H1 (cell line): ENCODE measurements around the gene PLXNA4. TPM values are rescaled to one million over a fixed set of nuclear protein-coding genes. Genes with fewer than 3 reads are reported as not detected.

Source experiments
- CTCF ChIA-PET: fragments of 300-600 bp; sonication (Branson Sonifier 250); formaldehyde crosslinking; loops from one replicate; lab custom pipeline; 2021; ENCODE audit not compliant: partially characterized antibody; lab: Charles Lee
- POLR2A ChIA-PET: fragments of 300-600 bp; sonication (Branson Sonifier 250); formaldehyde crosslinking; loops from one replicate; lab custom pipeline; 2021; ENCODE audit warnings: inconsistent platforms; ENCODE audit not compliant: partially characterized antibody; lab: Charles Lee
- DNase-seq, 2 experiments: peaks; one replicate each; pipeline versions ENCODE4 v3.0.0 to v3.0.0-alpha.2; 2010 to 2022; ENCODE audit warnings: low spot score in 2 of 2, low read depth in 1 of 2, mixed read lengths in 1 of 2
- FAIRE-seq: peaks from 2 replicates; lab custom pipeline; 2011; peaks lifted over from hg19 to GRCh38; lab: Jason Lieb, UNC
- H2AFZ ChIP-seq: 2 replicates; pipeline ENCODE4 v1.8.1; 2012; ENCODE audit warnings: low read length, inconsistent platforms
- H2AK5ac ChIP-seq: 2 replicates; pipeline ENCODE4 v1.6.1; 2013; ENCODE audit warnings: low read depth, low read length
- H2BK120ac ChIP-seq: replicated peaks from 2 replicates; pipeline ENCODE3; 2013; ENCODE audit warnings: low read depth, low read length, inconsistent platforms
- H2BK12ac ChIP-seq: 2 replicates; pipeline ENCODE4 v1.6.1; 2013; ENCODE audit warnings: low read depth, low read length
- H2BK15ac ChIP-seq: 2 replicates; pipeline ENCODE4 v1.6.1; 2013; ENCODE audit warnings: low read length
- H2BK20ac ChIP-seq: 2 replicates; pipeline ENCODE4 v1.6.1; 2013; ENCODE audit warnings: low read length
- H2BK5ac ChIP-seq: 2 replicates; pipeline ENCODE4 v1.6.1; 2013; ENCODE audit warnings: low read depth, low read length
- H3K14ac ChIP-seq: 2 replicates; pipeline ENCODE4 v1.6.1; 2013; ENCODE audit warnings: inconsistent platforms; ENCODE audit not compliant: insufficient read length
- H3K18ac ChIP-seq: 2 replicates; pipeline ENCODE4 v1.6.1; 2013; ENCODE audit warnings: low read length; ENCODE audit errors: extremely low read depth
- H3K23ac ChIP-seq: 2 replicates; pipeline ENCODE4 v1.6.1; 2013; ENCODE audit warnings: inconsistent platforms; ENCODE audit not compliant: insufficient read length
- H3K23me2 ChIP-seq: 2 replicates; pipeline ENCODE4 v1.6.1; 2013; ENCODE audit warnings: low read depth, low read length
- H3K27ac ChIP-seq: 2 replicates; pipeline ENCODE4 v1.6.1; 2011; ENCODE audit warnings: low read depth, low read length, inconsistent platforms
- H3K27me3 ChIP-seq, 4 experiments: replicated peaks in 1 of 4; 1 replicate in 1 of 4; 2 replicates in 3 of 4; pipeline versions ENCODE4 v1.6.1 to v1.8.1; 2011 to 2013; ENCODE audit warnings: low read length in 3 of 4, mild to moderate bottlenecking in 3 of 4, inconsistent platforms in 2 of 4, mixed read lengths in 2 of 4, moderate library complexity in 1 of 4; ENCODE audit not compliant: control insufficient read depth in 3 of 4, insufficient read depth in 3 of 4; ENCODE audit errors: extremely low read depth in 1 of 4
- H3K36me3 ChIP-seq, 4 experiments: 2 replicates each; pipeline versions ENCODE4 v1.6.1 to v1.8.1; 2011 to 2013; ENCODE audit warnings: mild to moderate bottlenecking in 4 of 4, low read length in 3 of 4, moderate library complexity in 2 of 4, control low read depth in 1 of 4, inconsistent platforms in 1 of 4; ENCODE audit not compliant: insufficient read depth in 4 of 4, control insufficient read depth in 2 of 4
- H3K4ac ChIP-seq: replicated peaks from 2 replicates; pipeline ENCODE3; 2013; ENCODE audit warnings: low read length, low read depth, mixed read lengths, inconsistent platforms; ENCODE audit not compliant: insufficient read length
- H3K4me1 ChIP-seq, 4 experiments: replicated peaks in 1 of 4; 1 replicate in 1 of 4; 2 replicates in 3 of 4; pipeline versions ENCODE4 v1.6.1 to v1.8.1; 2011 to 2013; ENCODE audit warnings: low read length in 3 of 4, inconsistent platforms in 2 of 4, mixed read lengths in 1 of 4; ENCODE audit not compliant: insufficient read depth in 4 of 4, control insufficient read depth in 3 of 4
- H3K4me2 ChIP-seq, 2 experiments: 2 replicates each; pipeline versions ENCODE4 v1.6.1 to v1.8.1; 2011 to 2013; ENCODE audit warnings: low read depth in 2 of 2, low read length in 2 of 2, control low read depth in 1 of 2, inconsistent platforms in 1 of 2, mild to moderate bottlenecking in 1 of 2; ENCODE audit not compliant: insufficient read depth in 1 of 2
- H3K4me3 ChIP-seq, 4 experiments: fragments of 200-600, 300-600 bp in 1 of 4; sonication (generic), shearing (Covaris generic), sonication (Bioruptor Twin) in 1 of 4; 2 replicates each; pipeline versions ENCODE4 v1.5.1 to v1.8.1; 2011 to 2016; ENCODE audit warnings: low read length in 4 of 4, low read depth in 3 of 4, control low read depth in 2 of 4, inconsistent platforms in 2 of 4, mild to moderate bottlenecking in 2 of 4, mixed read lengths in 1 of 4, moderate library complexity in 1 of 4; ENCODE audit not compliant: insufficient read depth in 2 of 4; ENCODE audit errors: extremely low read depth in 1 of 4
- H3K56ac ChIP-seq: replicated peaks from 2 replicates; pipeline ENCODE3; 2013; ENCODE audit warnings: low read depth, mild to moderate bottlenecking, mixed read lengths, low read length, inconsistent platforms; ENCODE audit not compliant: insufficient read length
- H3K79me1 ChIP-seq: 2 replicates; pipeline ENCODE4 v1.6.1; 2013; ENCODE audit warnings: low read depth, low read length, control low read depth
- H3K79me2 ChIP-seq, 2 experiments: 2 replicates each; pipeline versions ENCODE4 v1.6.1 to v1.8.1; 2012 to 2013; ENCODE audit warnings: low read length in 2 of 2, mild to moderate bottlenecking in 2 of 2, inconsistent platforms in 1 of 2; ENCODE audit not compliant: insufficient read depth in 2 of 2, control insufficient read depth in 1 of 2
- H3K9ac ChIP-seq, 4 experiments: replicated peaks in 1 of 4; 1 replicate in 1 of 4; 2 replicates in 3 of 4; pipeline versions ENCODE4 v1.6.1 to v1.8.1; 2011 to 2013; ENCODE audit warnings: low read depth in 3 of 4, low read length in 3 of 4, control low read depth in 2 of 4, mild to moderate bottlenecking in 2 of 4, moderate library complexity in 2 of 4, inconsistent platforms in 1 of 4; ENCODE audit errors: extremely low read depth in 1 of 4
- H3K9me3 ChIP-seq, 2 experiments: 2 replicates each; pipeline versions ENCODE4 v1.6.1 to v1.8.1; 2012 to 2013; ENCODE audit warnings: mild to moderate bottlenecking in 2 of 2, moderate library complexity in 2 of 2, control low read depth in 1 of 2, inconsistent platforms in 1 of 2, low read depth in 1 of 2, low read length in 1 of 2, mixed read lengths in 1 of 2; ENCODE audit not compliant: insufficient read depth in 2 of 2
- H4K20me1 ChIP-seq, 2 experiments: replicated peaks in 1 of 2; 2 replicates each; pipeline versions ENCODE3 to v1.8.1; 2011 to 2013; ENCODE audit warnings: inconsistent platforms in 2 of 2, low read length in 2 of 2, mild to moderate bottlenecking in 1 of 2; ENCODE audit not compliant: insufficient read depth in 2 of 2, control insufficient read depth in 1 of 2
- H4K5ac ChIP-seq: 2 replicates; pipeline ENCODE4 v1.6.1; 2013; ENCODE audit warnings: low read length, low read depth, mixed read lengths, inconsistent platforms; ENCODE audit not compliant: insufficient read length
- H4K8ac ChIP-seq: 2 replicates; pipeline ENCODE4 v1.8.0; 2013; ENCODE audit warnings: mild to moderate bottlenecking, moderate library complexity, low read length, inconsistent platforms; ENCODE audit not compliant: insufficient read depth; ENCODE audit errors: extremely low read depth
- H4K91ac ChIP-seq: replicated peaks from 2 replicates; pipeline ENCODE3; 2013; ENCODE audit warnings: low read length, mixed read lengths, inconsistent platforms; ENCODE audit not compliant: insufficient read length
- BACH1 ChIP-seq: IDR thresholded peaks from 2 replicates; pipeline ENCODE4 v1.6.1; 2012; ENCODE audit warnings: low read length, improper control_type of control experiment
- CBX8 ChIP-seq: fragments of 300-800, 300-1000 bp; sonication (generic); IDR thresholded peaks from 2 replicates; pipeline ENCODE4 v1.7.1; 2016; ENCODE audit warnings: low read depth, low read length, borderline replicate concordance
- CREB1 ChIP-seq: IDR thresholded peaks from 2 replicates; pipeline ENCODE4 v1.6.1; 2012; ENCODE audit warnings: inconsistent platforms
- GABPA ChIP-seq: IDR thresholded peaks from 2 replicates; pipeline ENCODE4 v1.6.1; 2011; ENCODE audit warnings: mild to moderate bottlenecking, low read length, moderate library complexity, borderline replicate concordance; ENCODE audit not compliant: insufficient read depth
- JUND ChIP-seq: IDR thresholded peaks from 2 replicates; pipeline ENCODE4 v1.6.1; 2011; ENCODE audit warnings: mild to moderate bottlenecking, improper control_type of control experiment, low read length
- KDM4A ChIP-seq: IDR thresholded peaks from one replicate; pipeline ENCODE4 v1.7.1; 2012; ENCODE audit warnings: low read depth, mild to moderate bottlenecking, moderate library complexity, low read length, inconsistent platforms; ENCODE audit not compliant: severe bottlenecking
- PHF8 ChIP-seq: fragments of 200-600 bp; sonication (generic); conservative IDR thresholded peaks from 2 replicates; pipeline ENCODE4 v1.7.1; 2012; ENCODE audit warnings: low read depth, mild to moderate bottlenecking, inconsistent platforms, low read length, moderate library complexity
- RAD21 ChIP-seq, 2 experiments: IDR thresholded peaks in 1 of 2; conservative IDR thresholded peaks in 1 of 2; 2 replicates each; pipeline ENCODE4 v1.6.1; 2011; ENCODE audit warnings: low read depth in 2 of 2, low read length in 2 of 2, improper control_type of control experiment in 1 of 2, inconsistent platforms in 1 of 2, mild to moderate bottlenecking in 1 of 2, moderate library complexity in 1 of 2
- SIX5 ChIP-seq: IDR thresholded peaks from 2 replicates; pipeline ENCODE4 v1.6.1; 2011; ENCODE audit warnings: mild to moderate bottlenecking, low read depth, low read length
- SP2 ChIP-seq: IDR thresholded peaks from 2 replicates; pipeline ENCODE4 v1.6.1; 2012; ENCODE audit warnings: mild to moderate bottlenecking, low read length, inconsistent platforms
- WGBS, 2 experiments: shearing (Covaris generic) in 1 of 2; methylation state at CpG; one replicate each; pipeline versions ENCODE4 v1.1.6 to v1.1.7; 2013 to 2015; ENCODE audit warnings: low lambda C conversion rate in 2 of 2, mixed read lengths in 2 of 2, inconsistent platforms in 1 of 2, low coverage in 1 of 2, missing lambda C conversion rate in 1 of 2; ENCODE audit not compliant: insufficient replicate concordance in 2 of 2, insufficient coverage in 1 of 2, insufficient read length in 1 of 2; ENCODE audit errors: extremely low coverage in 1 of 2, missing lambda C conversion rate in 1 of 2; 5-methylcytosine and 5-hydroxymethylcytosine counted together
- polyA plus RNA-seq, 7 experiments: library from polyadenylated mRNA; depleted of rRNA in 3 of 7; stranded (reverse) in 5 of 7; unstranded in 2 of 7; fragments of >200 nt in 5 of 7; fragments of 200-250 nt in 2 of 7; gene quantifications; 1 replicate in 5 of 7; 2 replicates in 1 of 7; 4 replicates in 1 of 7; pipeline versions ENCODE4 v1.2.1 to v1.2.3, GENCODE V29; 2011 to 2013; ENCODE audit warnings: missing spikeins in 2 of 7, mixed read lengths in 2 of 7
- total RNA-seq: library from RNA; stranded (reverse); fragmentation: NEBNext Ultra II Directional; extraction: Animal tissue kit (Norgen Biotek cat#: 25700); gene quantifications from 2 replicates; pipeline ENCODE4 v1.2.1, GENCODE V29; 2021
- TF ChIP-seq, protein P1 (sequence below): IDR thresholded peaks from 2 replicates; pipeline ENCODE4 v1.6.1; 2011; ENCODE audit warnings: low read length, improper control_type of control experiment
- TF ChIP-seq, protein P2 (sequence below): IDR thresholded peaks from 2 replicates; pipeline ENCODE4 v1.6.1; 2012; ENCODE audit warnings: inconsistent platforms

The PLXNA4 gene
- total and polyA plus RNA-seq, 2 of the 8 experiments (the other 6 are each of a cell fraction or from before 2014, with no cell fraction given) = 0.76 to 0.79 TPM

DNA sequence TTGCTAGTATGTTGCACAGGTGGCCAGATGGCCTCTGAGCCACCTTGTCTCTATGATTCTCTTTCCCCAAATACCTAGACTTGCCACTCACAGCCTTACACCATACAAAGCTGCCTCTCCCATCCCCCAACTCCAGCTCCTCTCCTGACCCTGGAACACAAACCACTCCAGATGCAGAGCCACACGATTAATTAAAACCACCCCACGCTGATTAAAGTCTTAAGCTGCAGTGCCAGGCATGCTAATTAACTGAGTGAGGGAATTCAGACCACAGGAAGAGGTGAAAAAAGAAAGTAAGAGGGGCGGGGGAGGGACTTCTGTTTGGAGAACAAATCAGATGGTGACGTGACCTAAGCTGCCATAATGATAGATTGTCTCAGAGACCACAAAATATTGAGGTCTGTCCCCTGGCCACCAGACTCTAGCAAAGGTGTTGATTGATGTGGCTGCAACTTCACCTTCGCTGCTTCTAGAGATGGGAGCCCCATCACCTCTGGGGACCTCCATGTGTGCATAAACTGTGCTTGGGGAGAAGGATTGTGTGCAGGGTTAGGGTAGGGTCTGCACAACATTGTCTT, 331.3 kb downstream of the PLXNA4 start:
- H3K4me2 ChIP-seq = no peak overlapping the region
- no peak overlapping the region for H3K18ac ChIP-seq
- FAIRE-seq (no peak), DNase-seq (no peak)
- ChIA-PET CTCF (interaction anchor here (0.8 to 2.1 kb wide), 7 partner anchors 12 to 300 kb away, joined by 3 to 8 read pairs (median 3); no protein-coding TSS in a partner anchor), POLR2A (no interaction called here)
- H3K9me3 ChIP-seq = peaks cover 0 to 8% of the 10 kb centered on the region in 2 experiments; a peak in 3 of 4 replicates
- H2BK15ac ChIP-seq = no peak overlapping the region
- no peak overlapping the region for H2AFZ ChIP-seq
- no peak overlapping the region for H3K9ac ChIP-seq
- no peak overlapping the region for H3K27ac ChIP-seq
- no peak overlapping the region for H2BK120ac ChIP-seq
- no peak overlapping the region for H3K23ac ChIP-seq
- H4K20me1 ChIP-seq = no peaks in the 10 kb centered on the region
- no peak overlapping the region for H2BK5ac ChIP-seq
- H3K4me3 ChIP-seq = no peak overlapping the region
- H4K8ac ChIP-seq = no peak overlapping the region
- H2BK20ac ChIP-seq = no peak overlapping the region
- no peaks in the 10 kb centered on the region; a peak in 1 of 7 replicates for H3K27me3 ChIP-seq
- H4K5ac ChIP-seq = no peak overlapping the region
- no peak overlapping the region for H3K14ac ChIP-seq
- peaks cover 3 to 6% (median 4%) of the 10 kb centered on the region in 4 experiments; a peak in 6 of 7 replicates for H3K4me1 ChIP-seq
- no peak overlapping the region for H2BK12ac ChIP-seq
- no peaks in the 10 kb centered on the region for H3K36me3 ChIP-seq
- H3K23me2 ChIP-seq = no peaks in the 10 kb centered on the region
- no peaks in the 10 kb centered on the region for H3K79me1 ChIP-seq
- H2AK5ac ChIP-seq = no peak overlapping the region
- H4K91ac ChIP-seq = no peak overlapping the region
- no peak overlapping the region for H3K56ac ChIP-seq
- 82% methylated on average over 5 of the region's 5 CpGs; no CpG with 5 or more reads in 1 of the 2 experiments for WGBS, 2 experiments
- H3K4ac ChIP-seq = no peak overlapping the region
- H3K79me2 ChIP-seq = no peaks in the 10 kb centered on the region
- TF ChIP-seq, protein P1, sequence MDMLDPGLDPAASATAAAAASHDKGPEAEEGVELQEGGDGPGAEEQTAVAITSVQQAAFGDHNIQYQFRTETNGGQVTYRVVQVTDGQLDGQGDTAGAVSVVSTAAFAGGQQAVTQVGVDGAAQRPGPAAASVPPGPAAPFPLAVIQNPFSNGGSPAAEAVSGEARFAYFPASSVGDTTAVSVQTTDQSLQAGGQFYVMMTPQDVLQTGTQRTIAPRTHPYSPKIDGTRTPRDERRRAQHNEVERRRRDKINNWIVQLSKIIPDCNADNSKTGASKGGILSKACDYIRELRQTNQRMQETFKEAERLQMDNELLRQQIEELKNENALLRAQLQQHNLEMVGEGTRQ = no peak
- TF ChIP-seq KDM4A = no peak
- TF ChIP-seq, protein P2, sequence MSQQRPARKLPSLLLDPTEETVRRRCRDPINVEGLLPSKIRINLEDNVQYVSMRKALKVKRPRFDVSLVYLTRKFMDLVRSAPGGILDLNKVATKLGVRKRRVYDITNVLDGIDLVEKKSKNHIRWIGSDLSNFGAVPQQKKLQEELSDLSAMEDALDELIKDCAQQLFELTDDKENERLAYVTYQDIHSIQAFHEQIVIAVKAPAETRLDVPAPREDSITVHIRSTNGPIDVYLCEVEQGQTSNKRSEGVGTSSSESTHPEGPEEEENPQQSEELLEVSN = no peak
- no peak for TF ChIP-seq CREB1
- no peak for TF ChIP-seq GABPA
- no peak for TF ChIP-seq CBX8
- no peak for TF ChIP-seq PHF8
- TF ChIP-seq JUND = no peak
- no peak for TF ChIP-seq SP2
- TF ChIP-seq RAD21 (IDR thresholded peaks at IDR 0.05 in 1 of 2, conservative IDR thresholded peaks at IDR 0.05 in 1 of 2; ENCODE audit: low read depth in 2 of 2, low read length in 2 of 2) = no peak
- no peak for TF ChIP-seq BACH1
- TF ChIP-seq SIX5 = no peak
